Right atrium auricular region (tissue), 2 donors: Measurements from ENCODE around the gene POLR2E. TPM values are rescaled to one million over a fixed set of nuclear protein-coding genes. Genes with fewer than 3 reads are reported as not detected.

Source experiments
- DNase-seq: peaks from one replicate; pipeline ENCODE4 v3.0.0-alpha.2; 2019; ENCODE audit warnings: low spot score
- H3K27ac ChIP-seq, 2 donors: fragments of 200-600 bp; sonication (generic); 1 replicate in 1 of 2; 2 replicates in 1 of 2; pipeline ENCODE4 v1.5.1; 2016 to 2019
- H3K27me3 ChIP-seq, 2 donors: fragments of 200-600 bp; sonication (generic); one replicate each; pipeline versions ENCODE4 v1.5.1 to v1.6.0; 2017 to 2019
- H3K36me3 ChIP-seq: fragments of 200-600 bp; sonication (generic); one replicate; pipeline ENCODE4 v1.5.1; 2016
- H3K4me1 ChIP-seq, 2 donors: fragments of 200-600 bp; sonication (generic); one replicate each; pipeline versions ENCODE4 v1.5.1 to v1.6.0; 2017 to 2019
- H3K4me3 ChIP-seq, 2 donors: fragments of 200-600 bp; sonication (generic); 1 replicate in 1 of 2; 2 replicates in 1 of 2; pipeline ENCODE4 v1.5.1; 2017 to 2019; ENCODE audit warnings: mild to moderate bottlenecking in 1 of 2, moderate library complexity in 1 of 2
- H3K9me3 ChIP-seq, 2 donors: fragments of 200-600 bp; sonication (generic); one replicate each; pipeline ENCODE4 v1.5.1; 2019
- total RNA-seq, 2 donors: library from RNA; depleted of rRNA; stranded (reverse); fragments of >200 nt; gene quantifications; one replicate each; pipeline ENCODE4 v1.1.0, GENCODE V29; 2016
- TF ChIP-seq, protein P1 (sequence below), 2 donors: fragments of 200-600 bp; sonication (generic); IDR thresholded peaks; one replicate each; pipeline ENCODE4 v1.5.1; 2019; ENCODE audit warnings: antibody characterized with exemption in 2 of 2

POLR2E gene
- total RNA-seq, 2 donors from 2014 or later, result 149 to 252 TPM

DNA sequence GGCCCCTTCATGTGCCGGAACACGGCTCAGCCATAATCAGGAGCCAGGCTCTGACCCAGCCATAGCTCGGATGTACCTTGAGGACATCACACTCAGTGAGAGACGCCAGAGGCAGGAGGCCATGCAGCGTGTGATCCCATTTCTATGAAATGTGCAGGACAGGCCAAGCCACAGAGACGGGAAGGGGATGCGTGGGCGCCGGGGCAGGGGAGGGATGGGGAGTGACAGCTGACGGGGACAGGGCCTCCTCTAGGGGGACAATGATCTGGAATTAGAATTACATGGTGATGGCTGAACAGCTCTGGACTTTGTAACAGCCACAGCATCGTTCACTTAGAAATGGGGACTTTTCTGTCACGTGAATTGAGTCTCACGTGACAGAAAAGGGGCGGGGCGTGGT is 44.0 kb upstream of the POLR2E start:
- Histone ChIP-seq H3K4me3 (no peak overlapping the region), H3K9me3 (no peaks in the 10 kb centered on the region), H3K36me3 (peaks cover 16% of the 10 kb centered on the region), H3K27ac (no peak overlapping the region), H3K4me1 (peaks cover 0 to 16% of the 10 kb centered on the region in 2 donors), H3K27me3 (no peaks in the 10 kb centered on the region)
- TF ChIP-seq, protein P1, sequence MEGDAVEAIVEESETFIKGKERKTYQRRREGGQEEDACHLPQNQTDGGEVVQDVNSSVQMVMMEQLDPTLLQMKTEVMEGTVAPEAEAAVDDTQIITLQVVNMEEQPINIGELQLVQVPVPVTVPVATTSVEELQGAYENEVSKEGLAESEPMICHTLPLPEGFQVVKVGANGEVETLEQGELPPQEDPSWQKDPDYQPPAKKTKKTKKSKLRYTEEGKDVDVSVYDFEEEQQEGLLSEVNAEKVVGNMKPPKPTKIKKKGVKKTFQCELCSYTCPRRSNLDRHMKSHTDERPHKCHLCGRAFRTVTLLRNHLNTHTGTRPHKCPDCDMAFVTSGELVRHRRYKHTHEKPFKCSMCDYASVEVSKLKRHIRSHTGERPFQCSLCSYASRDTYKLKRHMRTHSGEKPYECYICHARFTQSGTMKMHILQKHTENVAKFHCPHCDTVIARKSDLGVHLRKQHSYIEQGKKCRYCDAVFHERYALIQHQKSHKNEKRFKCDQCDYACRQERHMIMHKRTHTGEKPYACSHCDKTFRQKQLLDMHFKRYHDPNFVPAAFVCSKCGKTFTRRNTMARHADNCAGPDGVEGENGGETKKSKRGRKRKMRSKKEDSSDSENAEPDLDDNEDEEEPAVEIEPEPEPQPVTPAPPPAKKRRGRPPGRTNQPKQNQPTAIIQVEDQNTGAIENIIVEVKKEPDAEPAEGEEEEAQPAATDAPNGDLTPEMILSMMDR (IDR thresholded peaks at IDR 0.05), result no peak
- no peak for DNase-seq

DNA sequence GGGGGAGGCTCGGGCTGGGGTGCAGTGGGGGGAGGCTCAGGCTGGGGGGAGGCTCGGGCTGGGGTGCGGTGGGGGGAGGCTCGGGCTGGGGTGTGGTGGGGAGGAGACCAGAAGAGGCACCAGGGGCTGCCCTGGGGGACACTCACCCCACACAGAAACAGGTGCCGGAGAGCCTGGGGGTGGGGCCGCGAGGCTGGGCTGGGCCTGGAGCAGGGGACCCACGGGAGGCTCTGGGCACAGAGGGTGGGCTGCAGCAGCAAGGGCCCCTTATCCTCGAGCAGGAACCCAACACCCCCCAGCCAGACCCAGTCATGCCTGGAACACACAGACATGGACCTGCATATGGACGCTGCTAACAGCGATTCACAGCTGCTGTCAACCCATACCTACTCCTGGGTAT is 42.9 kb upstream of the POLR2E start:
- no peak for DNase-seq
- Histone ChIP-seq H3K9me3 (no peaks in the 10 kb centered on the region), H3K36me3 (peaks cover 6% of the 10 kb centered on the region), H3K27me3 (no peaks in the 10 kb centered on the region), H3K4me1 (peaks cover 0 to 21% of the 10 kb centered on the region in 2 donors), H3K27ac (no peak overlapping the region), H3K4me3 (no peak overlapping the region)
- TF ChIP-seq, protein P1 (IDR thresholded peaks at IDR 0.05), result no peak

DNA sequence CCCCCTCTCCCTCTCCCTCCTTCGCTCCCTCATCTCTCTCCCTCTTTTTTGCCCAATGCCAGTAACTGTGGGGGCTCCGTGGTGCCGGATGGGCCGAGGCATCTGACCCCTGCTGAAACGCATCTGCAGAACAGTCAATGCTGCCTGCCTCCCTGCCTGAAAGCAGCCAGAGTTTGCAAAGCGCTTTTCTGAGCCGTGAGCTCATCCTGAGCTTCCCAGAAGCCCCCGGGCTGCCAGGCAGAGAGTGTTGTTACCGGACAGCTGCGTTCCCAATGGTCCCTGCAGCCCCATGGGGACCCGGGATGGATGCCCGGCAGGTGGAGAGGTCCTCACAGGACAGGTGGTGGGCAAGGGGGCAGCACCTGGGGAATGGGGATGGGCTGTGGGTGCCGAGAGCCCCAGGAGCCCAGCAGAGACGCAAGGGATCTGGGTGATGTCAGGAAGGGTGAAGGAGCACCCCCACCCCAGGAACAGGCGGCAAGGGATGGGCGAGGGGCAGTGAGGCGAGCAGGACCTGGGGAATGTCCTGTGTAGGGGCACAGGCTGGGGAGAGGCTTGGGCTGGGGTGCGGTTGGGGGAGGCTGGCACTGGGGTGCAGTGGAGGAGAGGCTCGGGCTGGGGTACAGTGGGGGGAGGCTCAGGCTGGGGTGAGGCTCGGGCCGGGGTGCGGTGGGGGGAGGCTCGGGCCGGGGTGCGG is 41.6 kb upstream of the POLR2E start:
- Histone ChIP-seq H3K4me3 (no peak overlapping the region), H3K27ac (no peak overlapping the region), H3K27me3 (no peaks in the 10 kb centered on the region), H3K4me1 (peaks cover 0 to 34% of the 10 kb centered on the region in 2 donors), H3K36me3 (peaks cover 6% of the 10 kb centered on the region), H3K9me3 (no peaks in the 10 kb centered on the region)
- TF ChIP-seq, protein P1 (IDR thresholded peaks at IDR 0.05), result no peak
- no peak for DNase-seq

DNA sequence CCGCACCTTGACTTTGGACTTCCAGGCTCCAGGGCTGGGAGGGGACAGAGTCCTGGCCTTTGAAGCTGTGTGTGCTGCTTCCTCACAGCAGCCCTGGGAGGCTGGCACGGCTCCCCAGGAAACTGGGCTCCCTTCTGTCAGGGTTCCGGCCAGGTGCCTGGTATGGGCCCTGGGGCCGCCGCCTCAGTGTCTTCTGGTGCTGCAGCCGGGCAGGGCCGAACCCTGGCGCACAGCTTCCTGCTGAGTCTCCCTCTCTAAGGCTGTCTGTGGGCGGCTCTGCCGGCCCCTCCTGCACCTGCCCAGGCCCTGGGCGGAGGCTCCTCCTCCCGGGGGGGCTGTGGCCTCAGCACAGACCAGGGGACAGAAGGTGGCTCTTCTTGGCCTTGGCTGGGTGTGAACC is 41.0 kb upstream of the POLR2E start:
- H3K4me1 ChIP-seq, result peaks cover 0 to 39% of the 10 kb centered on the region in 2 donors
- TF ChIP-seq, protein P1 (IDR thresholded peaks at IDR 0.05), result no peak
- H3K27me3 ChIP-seq, result no peaks in the 10 kb centered on the region
- H3K27ac ChIP-seq, result no peak overlapping the region
- no peak for DNase-seq
- H3K36me3 ChIP-seq, result peaks cover 6% of the 10 kb centered on the region
- H3K4me3 ChIP-seq, result no peak overlapping the region
- H3K9me3 ChIP-seq, result no peaks in the 10 kb centered on the region

DNA sequence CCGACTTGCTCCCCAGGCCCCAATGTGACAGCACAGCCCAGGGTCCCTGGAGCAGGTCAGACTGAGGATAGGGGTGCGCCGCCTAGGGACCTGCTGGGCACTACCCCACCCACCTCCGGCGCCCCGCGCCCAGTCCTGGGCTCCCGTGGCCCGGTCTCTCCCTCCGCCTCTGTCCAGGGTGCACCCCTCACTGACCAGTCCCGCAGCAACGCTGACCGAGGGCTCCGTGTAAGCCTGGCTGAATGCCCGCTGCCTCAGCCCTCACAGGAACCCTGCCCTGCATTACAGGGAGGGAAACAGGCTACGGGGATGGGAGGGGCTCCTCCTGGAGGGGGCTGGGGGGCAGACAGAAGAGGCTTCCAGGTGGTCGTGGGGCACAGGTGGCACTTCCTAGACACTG is 40.3 kb upstream of the POLR2E start:
- Histone ChIP-seq H3K9me3 (no peaks in the 10 kb centered on the region), H3K4me1 (peaks cover 0 to 46% of the 10 kb centered on the region in 2 donors), H3K27ac (no peak overlapping the region), H3K4me3 (no peak overlapping the region), H3K36me3 (peaks cover 2% of the 10 kb centered on the region), H3K27me3 (no peaks in the 10 kb centered on the region)
- TF ChIP-seq, protein P1 (IDR thresholded peaks at IDR 0.05), result no peak
- no peak for DNase-seq

DNA sequence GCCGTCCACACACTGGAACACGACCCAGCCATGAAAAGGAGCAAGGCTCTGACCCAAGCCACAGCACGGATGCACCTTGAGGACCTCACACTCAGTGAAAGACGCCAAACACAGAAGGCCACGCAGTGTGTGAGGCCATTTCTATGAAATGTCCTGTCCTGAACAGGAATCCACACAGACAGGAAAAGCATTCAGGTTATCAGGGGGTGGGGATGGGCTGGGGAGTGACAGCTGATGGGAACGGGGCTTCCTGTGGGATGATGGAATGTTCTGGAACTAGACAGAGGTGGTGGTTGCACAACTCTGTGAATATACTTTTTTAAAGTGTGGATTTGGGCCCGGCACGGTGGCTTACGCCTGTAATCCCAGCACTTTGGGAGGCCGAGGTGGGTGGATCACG is 39.3 kb upstream of the POLR2E start:
- Histone ChIP-seq H3K27me3 (no peaks in the 10 kb centered on the region), H3K27ac (no peak overlapping the region), H3K36me3 (no peaks in the 10 kb centered on the region), H3K9me3 (no peaks in the 10 kb centered on the region), H3K4me3 (no peak overlapping the region), H3K4me1 (peaks cover 0 to 55% of the 10 kb centered on the region in 2 donors)
- TF ChIP-seq, protein P1 (IDR thresholded peaks at IDR 0.05), result no peak
- DNase-seq, result no peak
